Measurements from ENCODE around the gene SLC38A2. TPM values are rescaled to one million over a fixed set of nuclear protein-coding genes. Genes with fewer than 3 reads are reported as not detected.

SLC38A2 gene
- total and polyA plus RNA-seq, 7 donors: 35.8 to 428 (median 303) TPM

DNA sequence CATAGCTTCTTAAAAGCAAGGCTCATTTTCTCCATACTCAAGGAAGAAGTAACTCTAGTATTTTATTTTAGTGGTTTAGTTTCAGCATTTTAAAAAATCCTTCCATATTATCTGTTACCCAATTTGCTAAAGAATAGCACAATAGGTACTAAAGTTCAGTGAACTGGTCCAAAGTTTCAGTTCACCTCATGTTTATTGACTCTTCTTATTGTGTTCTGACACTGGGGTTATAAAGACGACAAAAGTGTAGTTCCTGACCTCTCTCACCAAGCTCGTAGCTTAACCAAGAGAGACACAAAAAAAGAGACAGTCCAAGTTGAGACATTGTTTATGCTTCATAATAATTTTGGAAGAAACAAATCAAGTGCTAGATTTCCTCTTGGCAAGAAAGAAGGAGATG is 40.8 kb upstream of the SLC38A2 start:
- ATAC-seq (no peak), DNase-seq (no peak)
- Histone ChIP-seq H3K27ac (no peak overlapping the region), H3K36me3 (ENCODE audit: insufficient read depth in 1 of 2, low read depth in 1 of 2) (no peaks in the 10 kb centered on the region), H3K4me3 (no peak overlapping the region), H3K27me3 (ENCODE audit: insufficient read depth in 3 of 3, low read length in 2 of 3) (no peaks in the 10 kb centered on the region), H3K4me1 (peaks cover 26% of the 10 kb centered on the region), H3K9me3 (no peaks in the 10 kb centered on the region)
- TF ChIP-seq, protein P1, sequence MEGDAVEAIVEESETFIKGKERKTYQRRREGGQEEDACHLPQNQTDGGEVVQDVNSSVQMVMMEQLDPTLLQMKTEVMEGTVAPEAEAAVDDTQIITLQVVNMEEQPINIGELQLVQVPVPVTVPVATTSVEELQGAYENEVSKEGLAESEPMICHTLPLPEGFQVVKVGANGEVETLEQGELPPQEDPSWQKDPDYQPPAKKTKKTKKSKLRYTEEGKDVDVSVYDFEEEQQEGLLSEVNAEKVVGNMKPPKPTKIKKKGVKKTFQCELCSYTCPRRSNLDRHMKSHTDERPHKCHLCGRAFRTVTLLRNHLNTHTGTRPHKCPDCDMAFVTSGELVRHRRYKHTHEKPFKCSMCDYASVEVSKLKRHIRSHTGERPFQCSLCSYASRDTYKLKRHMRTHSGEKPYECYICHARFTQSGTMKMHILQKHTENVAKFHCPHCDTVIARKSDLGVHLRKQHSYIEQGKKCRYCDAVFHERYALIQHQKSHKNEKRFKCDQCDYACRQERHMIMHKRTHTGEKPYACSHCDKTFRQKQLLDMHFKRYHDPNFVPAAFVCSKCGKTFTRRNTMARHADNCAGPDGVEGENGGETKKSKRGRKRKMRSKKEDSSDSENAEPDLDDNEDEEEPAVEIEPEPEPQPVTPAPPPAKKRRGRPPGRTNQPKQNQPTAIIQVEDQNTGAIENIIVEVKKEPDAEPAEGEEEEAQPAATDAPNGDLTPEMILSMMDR (IDR thresholded peaks at IDR 0.05): no peak
- 72 to 86% (median 80%) methylated on average over 2 of the region's 2 CpGs for WGBS, 3 donors
- intact Hi-C loops (cut with DNase I): no loop called here

DNA sequence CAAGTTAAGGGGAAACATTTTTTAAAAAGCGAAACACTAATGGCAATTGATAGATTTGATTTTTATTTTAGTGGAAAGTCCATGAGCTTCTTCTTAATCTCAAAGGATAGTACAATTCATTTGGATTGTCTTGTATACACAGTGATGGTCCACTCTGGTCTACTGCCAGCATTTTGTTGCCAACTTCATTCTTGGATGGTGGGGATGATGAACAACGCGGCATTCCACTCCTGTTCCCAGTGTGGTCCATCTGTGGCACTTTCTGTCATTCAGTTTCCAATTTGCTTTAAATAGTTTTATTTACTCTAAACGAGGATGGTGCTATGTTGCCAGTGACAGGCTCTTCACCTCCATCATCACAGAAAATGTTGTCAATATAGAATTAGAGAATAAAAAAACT is 40.3 kb upstream of the SLC38A2 start:
- ATAC-seq (no peak), DNase-seq (no peak)
- Histone ChIP-seq H3K4me3 (no peak overlapping the region), H3K27ac (no peak overlapping the region), H3K9me3 (no peaks in the 10 kb centered on the region), H3K36me3 (ENCODE audit: insufficient read depth in 1 of 2, low read depth in 1 of 2) (no peaks in the 10 kb centered on the region), H3K27me3 (ENCODE audit: insufficient read depth in 3 of 3, low read length in 2 of 3) (no peaks in the 10 kb centered on the region), H3K4me1 (peaks cover 30% of the 10 kb centered on the region)
- TF ChIP-seq, protein P1 (IDR thresholded peaks at IDR 0.05): no peak
- 52 to 67% (median 56%) methylated on average over 4 of the region's 4 CpGs for WGBS, 3 donors
- intact Hi-C loops (cut with DNase I): no loop called here

DNA sequence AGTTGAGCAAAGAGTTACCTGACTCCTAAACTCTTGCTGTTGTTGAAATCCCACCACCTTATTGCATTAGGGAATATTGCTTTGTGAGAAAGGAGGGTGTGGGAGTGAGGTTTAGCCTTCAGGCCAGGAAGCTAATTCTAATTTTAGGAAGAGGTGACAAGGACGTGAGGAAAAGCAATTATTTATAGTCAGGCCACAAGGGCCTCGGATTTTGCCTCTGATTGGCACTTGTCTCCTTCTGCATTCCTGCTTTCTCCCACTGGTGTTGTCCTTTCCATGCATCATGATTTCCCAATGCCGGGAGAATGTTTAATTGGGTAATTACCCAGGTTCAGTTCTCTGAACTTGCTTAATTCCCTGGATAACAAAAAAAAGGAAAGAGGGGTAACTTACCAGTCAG is 37.9 kb upstream of the SLC38A2 start:
- TF ChIP-seq, protein P1 (IDR thresholded peaks at IDR 0.05): no peak
- H3K9me3 ChIP-seq: no peaks in the 10 kb centered on the region
- no peaks in the 10 kb centered on the region for H3K27me3 ChIP-seq (ENCODE audit: insufficient read depth in 3 of 3, low read length in 2 of 3)
- ATAC-seq (peak; percentile 70 to 95 (median 92)), DNase-seq (no peak)
- H3K4me1 ChIP-seq: peaks cover 38% of the 10 kb centered on the region
- peak overlapping the region; percentile 50 for H3K27ac ChIP-seq
- no peaks in the 10 kb centered on the region for H3K36me3 ChIP-seq (ENCODE audit: insufficient read depth in 1 of 2, low read depth in 1 of 2)
- 2 to 7% (median 7%) methylated on average over 3 of the region's 3 CpGs for WGBS, 3 donors
- no peak overlapping the region for H3K4me3 ChIP-seq
- intact Hi-C loops (cut with DNase I): no loop called here

DNA sequence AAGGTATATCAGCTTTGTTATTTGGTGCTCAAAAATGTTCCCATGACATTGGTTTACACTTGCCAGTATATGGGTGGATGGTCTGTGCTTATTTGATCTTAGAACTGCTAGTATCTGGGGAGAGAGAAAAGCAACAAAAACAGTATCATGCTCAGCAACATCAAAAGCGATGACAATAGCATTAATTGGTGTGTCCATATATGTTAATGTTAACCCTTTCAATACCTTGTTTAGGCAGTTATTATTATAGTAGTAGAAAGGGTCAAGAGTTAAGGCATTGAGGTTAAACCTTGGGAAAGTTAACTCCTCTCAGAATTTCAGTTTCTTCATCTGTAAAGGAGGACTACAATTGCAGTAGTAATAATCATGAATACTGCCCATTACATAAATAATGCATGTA is 37.4 kb upstream of the SLC38A2 start:
- Histone ChIP-seq H3K27ac (peak overlapping the region; percentile 50), H3K27me3 (ENCODE audit: insufficient read depth in 3 of 3, low read length in 2 of 3) (no peaks in the 10 kb centered on the region), H3K9me3 (no peaks in the 10 kb centered on the region), H3K4me1 (peaks cover 38% of the 10 kb centered on the region), H3K36me3 (ENCODE audit: insufficient read depth in 1 of 2, low read depth in 1 of 2) (no peaks in the 10 kb centered on the region), H3K4me3 (no peak overlapping the region)
- TF ChIP-seq, protein P1 (IDR thresholded peaks at IDR 0.05): no peak
- intact Hi-C loops (cut with DNase I): no loop called here
- DNase-seq: no peak
- 58 to 68% (median 59%) methylated on average over 1 of the region's 1 CpG for WGBS, 3 donors
- no peak for ATAC-seq

DNA sequence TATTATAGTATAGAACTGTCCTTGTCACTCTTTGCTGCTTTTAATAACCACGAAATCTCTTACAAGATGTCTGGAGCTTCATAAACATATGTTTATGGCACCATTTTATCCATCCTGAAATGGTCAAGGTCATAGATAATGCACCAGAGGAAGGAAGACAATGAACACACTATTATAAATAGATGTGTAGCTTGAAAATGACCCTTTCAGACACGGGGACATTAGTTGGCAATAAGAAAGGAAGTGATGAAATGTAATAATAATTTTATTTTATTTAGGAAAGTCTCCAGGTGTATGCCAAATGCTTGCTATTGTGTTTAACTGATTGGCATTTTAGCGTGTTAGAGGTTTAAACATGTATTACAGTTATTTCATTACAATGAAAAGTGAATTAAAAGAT is 36.8 kb upstream of the SLC38A2 start:
- no peak for DNase-seq
- peaks cover 40% of the 10 kb centered on the region for H3K4me1 ChIP-seq
- ATAC-seq: peak in 1 of 4 donors; percentile 38

More for the DNA sequence above, 36.8 kb upstream of the SLC38A2 start:
- TF ChIP-seq, protein P1 (IDR thresholded peaks at IDR 0.05): no peak
- Histone ChIP-seq H3K36me3 (ENCODE audit: insufficient read depth in 1 of 2, low read depth in 1 of 2) (no peaks in the 10 kb centered on the region), H3K9me3 (no peaks in the 10 kb centered on the region), H3K4me3 (no peak overlapping the region), H3K27me3 (ENCODE audit: insufficient read depth in 3 of 3, low read length in 2 of 3) (no peaks in the 10 kb centered on the region), H3K27ac (peak overlapping the region; percentile 50)
- intact Hi-C loops (cut with DNase I): no loop called here
- 48 to 52% (median 51%) methylated on average over 3 of the region's 3 CpGs for WGBS, 3 donors
